Activated CD8-positive, alpha-beta memory T cell treated with anti-CD3 and anti-CD28 coated beads, Interleukin-2, amount 50 U/mL, for 24 hours (primary cell): ENCODE results near the gene SCGB1A1.

Experiments used
- DNase-seq: peaks from one replicate; pipeline ENCODE4 v3.0.0-alpha.2; 2020; ENCODE audit errors: extremely low read depth

SCGB1A1 gene

DNA sequence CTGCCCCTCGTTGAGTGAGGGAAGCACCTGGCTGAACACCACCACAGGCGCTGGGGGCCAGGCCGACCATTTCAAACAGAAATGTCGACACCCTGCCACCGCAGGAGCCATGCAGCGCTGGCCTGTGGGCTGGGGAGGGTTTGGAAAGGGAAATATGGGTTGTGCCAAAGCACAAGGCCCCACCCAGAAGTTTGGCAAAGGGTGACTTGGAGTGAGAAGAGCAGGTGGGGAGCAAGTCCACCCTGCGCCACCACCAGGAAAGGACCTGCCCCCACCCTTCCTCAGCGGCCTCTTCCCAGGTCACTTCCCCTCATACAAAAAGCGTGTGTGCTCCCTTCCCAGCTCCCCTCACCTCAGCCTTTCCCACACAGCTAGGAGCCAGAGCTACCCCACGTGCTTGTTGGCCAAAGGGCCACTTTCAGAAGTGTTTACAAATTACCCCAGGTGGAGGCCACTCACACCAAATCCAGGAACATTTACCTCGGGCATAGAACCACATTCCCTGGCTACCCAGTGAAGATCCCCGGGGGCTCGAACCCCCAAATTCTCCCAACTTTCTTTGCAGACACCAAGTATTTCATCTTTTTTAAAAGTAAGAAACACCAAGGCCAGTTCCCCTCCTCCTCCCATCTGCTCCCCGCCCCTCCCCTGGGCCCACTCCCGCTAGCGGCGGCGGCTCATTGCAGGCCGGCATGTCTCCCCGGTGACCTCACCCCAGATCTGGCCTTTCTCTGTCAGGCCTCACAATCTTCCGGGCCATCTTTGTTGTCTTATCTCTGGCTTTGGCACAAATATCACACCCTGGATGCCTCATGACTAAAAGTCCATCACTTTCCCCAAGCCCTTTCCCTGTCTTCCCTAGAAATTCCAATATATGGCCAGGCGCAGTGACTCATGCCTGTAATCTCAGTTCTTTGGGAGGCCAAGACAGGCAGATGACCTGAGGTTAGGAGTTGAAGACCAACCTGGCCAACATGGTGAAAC lies 20.5 kb upstream of the SCGB1A1 start:
- no peak for DNase-seq

- DNase-seq: no peak
These were observed 19.5 kb upstream of the SCGB1A1 start for GRCh38 chr11:62399172-62399877.

- no peak for DNase-seq
These were observed 19.0 kb upstream of the SCGB1A1 start for GRCh38 chr11:62399878-62400266.

GRCh38 chr11:62400281-62400680 lies 18.6 kb upstream of the SCGB1A1 start:
- DNase-seq: no peak

GRCh38 chr11:62400760-62401159 lies 18.1 kb upstream of the SCGB1A1 start:
- no peak for DNase-seq

DNA sequence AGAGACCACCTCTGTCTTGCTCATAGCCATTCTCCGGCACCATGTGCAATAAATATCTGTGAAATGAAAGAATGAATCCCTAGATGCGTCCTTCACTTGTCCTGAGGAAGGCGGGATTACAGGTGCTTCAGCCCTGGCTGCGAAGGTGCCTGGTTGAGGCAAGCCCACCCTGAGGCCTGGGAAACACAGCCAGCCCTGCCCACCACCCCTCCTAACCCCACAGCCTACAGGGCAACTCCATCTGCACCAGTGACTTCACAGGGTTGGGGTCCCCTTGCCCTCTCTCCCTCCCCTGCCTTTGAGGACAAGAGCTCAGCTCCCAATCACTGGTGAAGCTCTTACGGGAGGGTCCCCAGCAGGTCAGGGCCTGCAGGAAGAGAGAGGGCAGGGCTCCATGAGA lies 17.5 kb upstream of the SCGB1A1 start:
- no peak for DNase-seq

- no peak for DNase-seq
These were observed 17.0 kb upstream of the SCGB1A1 start for GRCh38 chr11:62401811-62402210.

DNA sequence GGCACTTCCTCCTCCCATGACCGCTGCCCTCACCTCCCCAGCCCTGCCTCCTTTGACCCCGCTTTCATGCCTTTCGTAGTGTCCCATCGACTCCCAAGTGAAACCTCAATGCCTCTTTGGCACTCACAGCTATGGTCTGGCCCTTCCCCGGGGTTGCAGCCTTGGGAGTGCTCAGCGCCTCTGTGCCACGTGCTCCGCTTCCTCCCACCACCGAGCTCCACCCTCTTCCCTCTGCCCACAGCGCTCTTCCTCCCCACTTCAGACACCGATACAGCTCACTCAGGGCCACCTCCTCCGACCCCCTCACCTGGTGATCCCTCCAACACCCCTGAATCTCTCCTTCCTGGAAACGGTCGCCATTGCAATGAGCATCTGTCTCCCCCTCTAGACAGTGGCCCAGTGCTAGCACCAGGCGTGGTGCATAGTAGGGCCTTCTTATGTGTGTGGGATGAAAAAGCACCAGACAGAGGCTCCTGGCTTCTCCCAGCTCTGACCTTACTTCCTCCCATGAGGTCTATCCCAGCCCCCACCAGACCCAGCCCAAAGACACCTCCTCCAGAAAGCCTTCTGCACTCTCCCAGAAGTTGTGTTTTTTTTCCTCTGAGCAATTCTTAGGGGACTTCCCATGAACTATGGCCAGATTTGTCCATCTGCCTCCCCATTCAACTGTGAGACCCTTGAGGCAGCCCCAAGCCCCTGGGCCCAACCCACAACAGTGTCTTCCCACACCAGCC lies 16.4 kb upstream of the SCGB1A1 start:
- DNase-seq: peak; percentile 6

- DNase-seq: no peak
These were observed 15.7 kb upstream of the SCGB1A1 start for GRCh38 chr11:62402960-62403730.

DNA sequence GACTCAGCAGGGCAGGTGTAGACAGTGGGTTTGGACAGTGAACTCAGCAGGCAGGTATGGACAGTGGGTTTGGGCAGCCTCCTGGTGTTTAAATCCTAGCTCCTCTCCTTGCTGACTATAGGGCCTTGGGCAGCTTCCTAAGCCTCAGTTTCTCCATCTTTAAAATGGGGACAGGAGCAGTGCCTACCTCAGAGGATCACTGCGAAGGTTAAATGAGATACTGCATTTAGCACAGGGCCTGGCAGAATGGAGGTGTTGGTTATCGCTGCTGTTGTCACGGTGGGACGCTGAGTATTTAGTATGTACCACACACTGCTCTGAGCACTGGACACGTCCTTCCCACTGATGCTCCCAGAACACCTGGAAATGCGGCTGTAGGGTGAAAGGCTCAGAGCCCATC lies 14.4 kb upstream of the SCGB1A1 start:
- no peak for DNase-seq

- DNase-seq: no peak
These were observed 13.9 kb upstream of the SCGB1A1 start for GRCh38 chr11:62404901-62405300.

DNA sequence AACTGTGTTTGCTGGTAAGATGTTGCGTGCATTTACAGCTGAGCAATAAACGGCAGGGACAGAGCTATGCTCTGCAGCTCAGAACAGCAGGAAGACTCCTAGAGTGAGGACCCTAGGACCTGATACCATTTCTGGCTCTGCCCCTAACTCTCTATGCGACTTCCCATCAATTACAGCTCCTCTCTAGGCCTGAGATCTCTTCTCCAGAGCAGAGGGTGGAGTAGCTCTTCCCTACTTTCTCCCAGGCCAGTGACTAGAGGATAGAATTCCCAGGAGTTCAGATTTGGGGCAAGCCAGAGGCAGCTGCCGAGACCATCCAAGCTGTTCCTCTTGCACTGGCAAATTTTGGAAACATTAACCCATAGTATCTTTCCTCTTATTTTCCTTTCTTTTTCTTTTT lies 12.8 kb upstream of the SCGB1A1 start:
- DNase-seq: no peak

DNA sequence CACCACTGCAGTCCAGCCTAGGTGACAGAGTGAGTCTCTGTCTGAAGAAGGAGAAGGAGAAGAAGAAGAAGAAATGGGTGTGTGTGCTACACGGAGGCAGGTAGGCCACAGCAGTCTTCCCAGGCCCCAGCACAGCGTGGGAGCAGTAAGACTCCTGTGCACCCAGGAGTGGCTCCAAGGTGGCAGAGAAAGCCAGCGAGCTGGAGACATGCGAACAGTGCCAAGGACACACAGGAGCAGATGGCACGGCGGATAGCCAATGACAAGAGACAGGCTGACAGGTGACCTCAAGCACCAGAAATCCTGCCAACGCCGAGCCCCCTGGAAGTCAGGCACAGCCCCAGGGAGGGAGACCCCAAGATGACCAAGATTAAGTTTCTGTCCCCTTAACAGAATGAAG lies 9.0 kb upstream of the SCGB1A1 start:
- DNase-seq: no peak

DNA sequence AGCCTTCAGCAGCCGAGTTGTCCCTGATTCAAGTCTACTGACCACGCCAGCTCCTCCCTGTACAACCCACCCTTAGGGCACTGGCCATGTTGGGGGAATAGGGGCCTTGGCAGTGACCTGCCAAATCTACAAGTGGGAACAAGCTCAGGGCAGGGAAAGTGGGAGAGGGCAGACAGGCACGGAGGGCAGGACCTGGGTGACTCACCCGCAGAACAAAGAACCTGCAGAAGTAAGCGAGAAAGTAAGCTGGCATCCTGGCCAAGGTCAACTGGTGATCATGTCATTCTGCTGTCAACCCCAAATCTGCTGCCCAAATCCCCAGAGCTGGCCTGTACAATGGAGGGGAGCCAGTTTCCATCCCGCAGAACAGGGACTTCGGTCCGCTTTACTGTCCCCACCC lies 7.9 kb upstream of the SCGB1A1 start:
- DNase-seq: no peak

DNA sequence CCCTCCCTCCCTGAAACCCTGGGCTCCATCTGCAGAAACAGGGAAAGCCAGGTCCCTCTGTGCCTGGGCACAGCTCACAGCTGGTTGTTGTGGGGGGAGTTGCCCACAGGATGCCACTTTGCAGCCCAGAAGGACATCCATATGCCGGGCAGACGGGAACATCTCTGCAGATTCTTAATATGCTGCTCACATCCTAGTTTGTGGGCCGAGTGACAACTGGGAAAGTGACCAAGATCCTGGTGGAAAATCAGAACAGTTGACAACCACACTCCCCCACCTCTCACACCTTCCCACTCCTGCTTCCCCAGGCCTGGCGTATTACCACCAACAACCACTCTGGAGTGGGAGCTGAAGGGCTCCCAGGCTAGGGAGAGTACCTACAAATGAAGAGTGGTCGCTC lies 7.3 kb upstream of the SCGB1A1 start:
- no peak for DNase-seq

DNA sequence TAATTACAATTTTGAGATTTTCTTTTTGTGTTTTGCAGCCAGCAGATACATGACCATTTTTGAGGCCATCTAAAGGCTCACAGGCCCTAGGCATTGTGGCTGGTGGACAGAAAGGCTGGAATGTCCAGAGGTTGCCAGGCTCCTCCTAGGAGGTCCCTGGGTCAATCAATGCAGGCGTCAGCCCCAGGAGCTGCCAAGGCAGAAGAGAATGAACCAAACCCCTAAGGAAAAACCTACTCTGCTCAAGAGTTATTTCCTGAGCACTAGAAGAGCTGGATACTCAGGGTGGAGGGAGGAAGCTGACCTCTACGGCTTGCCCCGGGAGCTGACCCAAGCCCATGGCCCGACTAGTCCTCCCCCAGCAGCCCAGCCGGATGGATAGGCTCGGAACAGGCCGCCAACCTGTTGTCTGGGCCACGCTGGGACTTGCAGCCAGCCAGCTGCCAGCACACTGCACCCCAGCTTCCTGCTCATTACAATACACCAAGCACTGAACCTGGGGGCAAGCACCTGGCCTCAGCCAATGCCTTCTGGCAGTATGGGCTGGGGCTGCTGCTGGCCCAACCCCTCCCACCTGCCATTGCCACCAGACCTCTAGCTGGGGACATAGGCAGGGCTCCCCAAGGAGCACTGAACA lies 5.7 kb upstream of the SCGB1A1 start:
- no peak for DNase-seq

GRCh38 chr11:62416596-62416995 lies 2.2 kb upstream of the SCGB1A1 start:
- DNase-seq: no peak

- DNase-seq: no peak
These were observed 697 bp upstream of the SCGB1A1 start for GRCh38 chr11:62418136-62418535.

DNA sequence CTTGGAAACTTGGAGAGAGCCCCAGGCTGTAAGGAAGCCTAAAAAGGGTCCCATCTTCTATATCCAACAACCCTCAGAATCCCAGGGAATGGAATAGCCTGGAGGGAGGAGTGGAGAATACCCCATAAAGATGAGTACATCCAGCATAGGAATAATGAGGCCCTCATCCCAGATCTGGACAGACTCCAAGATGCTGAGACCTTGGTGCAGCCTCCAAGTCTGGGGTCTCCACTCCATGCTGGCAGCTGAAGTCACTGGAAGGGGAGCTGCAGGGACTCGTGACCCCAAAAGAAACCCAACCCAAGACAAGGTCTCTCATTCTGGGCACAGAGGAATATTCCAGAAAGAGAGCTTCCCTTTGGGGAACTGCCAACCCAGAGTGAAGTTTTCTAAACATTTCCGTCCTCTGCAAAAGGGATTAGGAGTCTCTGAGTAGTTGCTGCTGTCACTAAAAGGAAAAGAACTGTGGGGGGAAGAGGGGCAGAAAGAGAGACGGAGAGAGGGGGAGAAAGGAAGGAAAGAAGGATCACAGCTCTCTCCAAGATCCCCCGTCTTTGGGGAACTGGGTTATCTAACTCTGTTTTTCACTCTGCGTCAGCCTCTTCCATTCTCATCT lies 589 bp downstream of the SCGB1A1 start:
- no peak for DNase-seq

GRCh38 chr11:62419943-62420342 lies 1.1 kb downstream of the SCGB1A1 start:
- DNase-seq: no peak

DNA sequence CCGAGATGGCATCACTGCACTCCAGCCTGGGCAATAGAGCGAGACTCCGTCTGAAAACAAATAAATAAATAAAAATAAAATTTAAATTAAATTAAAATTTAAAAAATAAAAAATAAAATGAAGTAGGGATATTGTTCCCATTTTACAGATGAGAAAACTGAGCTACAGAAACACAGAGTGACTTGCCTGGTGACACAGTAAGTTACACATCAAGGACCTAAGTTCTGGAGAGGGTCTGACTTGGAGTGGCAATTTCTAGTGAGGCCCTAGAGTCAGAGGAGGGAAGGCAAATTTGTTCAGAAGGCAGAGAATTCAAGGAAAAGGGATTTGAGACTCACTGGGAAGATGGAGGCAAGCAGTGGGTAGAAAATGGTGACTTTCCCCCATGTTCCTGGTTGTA lies 2.0 kb downstream of the SCGB1A1 start:
- DNase-seq: no peak
